HK-2 (cell line): ENCODE data around the gene FAM156A.
"Not testable (repeated sequence)": the region's sequence is repeated elsewhere in the genome, so short reads cannot be mapped to it uniquely, and the experiment has no call there.

ENCODE experiments used
- DNase-seq: peaks from one replicate; pipeline ENCODE4 v3.0.0-alpha.2; 2018; ENCODE audit not compliant: unreplicated experiment

Gene FAM156A

DNA sequence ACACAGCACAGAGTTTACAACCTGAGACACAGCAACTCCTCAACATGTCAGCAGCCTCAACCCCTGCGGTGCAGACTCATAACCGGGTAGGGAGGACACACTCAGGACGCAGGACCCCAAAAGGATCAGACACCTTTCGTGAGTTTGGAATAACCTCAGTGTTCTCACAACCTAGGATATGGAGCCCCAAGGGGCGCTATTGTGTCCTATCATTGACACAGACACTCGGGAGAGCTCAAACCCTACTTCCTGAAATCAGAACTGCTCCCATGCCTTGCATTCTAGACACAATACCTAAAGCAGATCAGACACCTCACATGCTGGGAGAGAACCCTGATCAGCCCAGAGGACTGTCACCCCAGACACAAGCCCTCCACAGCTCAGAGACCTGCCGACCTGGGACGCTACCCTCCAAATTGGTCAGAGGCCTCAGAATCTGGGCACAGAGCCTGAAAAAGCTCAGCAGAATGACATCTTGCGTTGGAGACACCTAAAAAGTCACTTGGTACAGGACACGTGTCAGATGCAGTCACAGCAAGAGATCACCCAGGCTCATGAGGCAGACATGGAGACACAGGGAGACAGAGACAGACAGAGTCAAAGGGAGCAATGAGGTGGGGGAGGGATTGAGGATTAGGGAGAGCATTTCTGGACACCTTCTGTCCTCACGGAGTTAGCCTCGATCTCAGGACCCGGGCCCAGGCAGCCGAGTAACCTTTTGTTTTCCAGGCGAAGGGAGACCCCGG lies 8.8 kb upstream of the FAM156A start:
- not testable (repeated sequence) for DNase-seq

DNA sequence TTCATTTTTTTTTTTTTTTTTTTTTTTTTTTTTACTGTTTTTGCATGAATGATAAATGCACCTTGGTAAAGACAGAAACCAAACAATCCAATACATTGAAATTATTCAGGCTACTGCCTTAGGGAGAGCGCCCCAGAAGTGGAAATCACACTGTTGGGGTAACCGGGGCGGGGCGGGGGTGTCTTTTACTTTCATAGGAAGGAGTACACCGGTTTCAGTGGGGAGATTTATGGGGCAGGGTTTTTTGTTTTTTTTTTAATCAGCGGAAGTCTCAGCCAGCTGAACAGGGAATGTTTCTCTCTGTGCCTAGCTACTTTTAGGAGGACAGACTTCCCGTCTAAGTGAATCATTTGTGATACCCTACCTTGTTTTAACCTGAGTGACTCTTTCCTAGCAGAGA lies 643 bp upstream of the FAM156A start:
- not testable (repeated sequence) for DNase-seq

DNA sequence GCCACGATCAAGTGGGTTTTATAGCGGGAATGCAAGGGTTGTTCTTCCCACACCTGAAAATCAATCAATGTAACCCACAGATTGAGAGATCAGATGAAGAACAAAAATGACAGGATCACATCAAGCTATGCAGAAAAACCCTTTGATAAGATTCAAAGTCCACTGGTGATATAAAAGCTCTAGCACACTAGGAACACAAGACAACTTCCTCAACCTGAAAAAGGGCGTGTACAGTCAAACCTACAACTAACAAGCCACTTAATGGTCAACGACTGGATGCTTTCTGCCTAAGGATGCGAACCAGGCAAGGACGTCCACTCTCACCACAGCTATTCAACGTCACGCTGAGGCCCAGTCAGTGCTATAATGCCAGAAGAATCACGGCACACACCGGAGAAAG lies 8.4 kb downstream of the FAM156A start:
- DNase-seq: not testable (repeated sequence)

DNA sequence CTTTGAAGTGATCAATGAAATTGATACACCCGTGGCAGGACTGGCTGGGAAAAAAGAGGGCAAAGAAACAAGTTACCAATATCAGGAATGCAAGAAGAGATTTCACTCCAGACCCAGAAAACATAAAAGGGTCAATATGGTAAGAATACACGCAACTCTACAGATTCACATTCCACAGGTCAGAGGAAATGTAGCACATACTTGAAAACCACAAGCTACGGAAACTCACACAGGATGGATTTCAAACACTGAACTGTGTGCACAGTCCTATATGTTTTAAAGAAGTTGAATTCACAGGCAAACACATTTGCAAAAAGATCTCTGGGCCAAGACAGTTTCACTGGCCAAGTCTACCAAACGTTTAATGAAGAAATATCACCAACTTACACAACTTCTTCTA lies 9.0 kb downstream of the FAM156A start:
- DNase-seq: not testable (repeated sequence)

DNA sequence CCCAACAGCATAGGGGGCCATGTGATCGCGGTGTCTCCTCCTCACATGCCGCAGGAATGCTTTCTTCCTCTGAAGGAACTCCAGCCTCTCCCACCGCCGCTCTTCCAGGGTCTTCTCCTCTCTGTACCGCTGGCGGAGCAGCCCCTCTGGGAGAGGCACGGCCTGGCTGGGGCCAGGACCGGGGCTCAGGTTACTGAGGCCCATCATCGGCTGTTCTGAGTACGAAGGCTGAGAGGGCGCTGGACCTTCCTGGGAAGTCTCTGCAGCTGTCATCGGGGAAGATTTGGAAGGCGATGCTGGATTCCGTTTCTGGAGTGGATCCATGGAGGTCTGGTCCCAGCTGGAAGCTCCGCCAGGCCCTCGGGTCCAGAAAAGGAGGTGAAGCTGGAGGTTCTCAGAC lies 10.1 kb downstream of the FAM156A start:
- not testable (repeated sequence) for DNase-seq

DNA sequence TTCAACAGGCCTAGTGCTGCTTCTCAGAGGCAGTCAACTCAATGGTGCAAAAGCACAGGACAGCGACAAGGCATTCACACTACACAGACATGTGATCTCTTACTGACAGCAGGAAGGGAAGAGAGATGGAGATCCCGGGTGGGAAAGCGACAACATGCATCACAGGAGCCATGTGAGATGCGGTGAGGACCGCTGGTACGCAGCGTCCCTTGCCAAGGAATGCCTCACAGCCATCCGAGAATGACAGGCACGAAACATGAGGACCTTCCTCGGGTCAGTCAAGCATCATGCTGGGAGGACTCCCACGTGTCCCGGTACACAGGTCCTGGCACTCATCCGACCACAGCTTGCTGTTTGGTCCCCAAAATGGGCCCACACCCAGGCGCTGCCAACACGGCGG lies 10.8 kb downstream of the FAM156A start:
- DNase-seq: not testable (repeated sequence)

DNA sequence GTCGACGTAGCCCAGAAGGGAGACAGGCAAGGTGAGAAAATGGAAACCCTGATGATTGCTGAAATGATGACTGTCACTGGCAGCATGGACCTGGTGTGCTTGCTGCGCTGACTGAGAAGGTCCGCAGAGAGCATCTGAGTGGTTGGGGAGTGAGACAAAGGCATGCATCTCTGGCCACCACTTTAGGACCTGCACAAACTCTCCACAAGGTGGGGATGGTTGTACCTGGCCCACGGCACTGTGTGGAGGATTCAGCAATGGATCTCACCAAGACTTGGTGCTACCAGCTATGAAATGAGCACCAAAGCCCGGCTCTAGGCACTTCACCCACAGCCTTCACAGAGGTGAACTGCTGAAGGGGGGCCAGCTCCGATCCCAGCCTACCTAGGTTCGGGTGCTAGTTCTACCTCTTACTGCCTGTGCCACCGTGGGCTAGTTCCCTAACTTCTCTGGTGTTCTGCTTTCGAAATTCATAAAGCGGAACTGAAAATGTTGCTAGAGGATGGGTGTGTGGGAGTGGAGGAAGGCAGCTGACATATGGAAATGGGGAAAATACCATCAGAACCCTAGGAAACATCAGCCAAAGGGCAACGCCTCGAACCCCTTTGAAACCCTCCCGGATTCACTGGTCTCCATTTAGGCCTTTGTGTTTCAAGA lies 12.4 kb downstream of the FAM156A start:
- not testable (repeated sequence) for DNase-seq

DNA sequence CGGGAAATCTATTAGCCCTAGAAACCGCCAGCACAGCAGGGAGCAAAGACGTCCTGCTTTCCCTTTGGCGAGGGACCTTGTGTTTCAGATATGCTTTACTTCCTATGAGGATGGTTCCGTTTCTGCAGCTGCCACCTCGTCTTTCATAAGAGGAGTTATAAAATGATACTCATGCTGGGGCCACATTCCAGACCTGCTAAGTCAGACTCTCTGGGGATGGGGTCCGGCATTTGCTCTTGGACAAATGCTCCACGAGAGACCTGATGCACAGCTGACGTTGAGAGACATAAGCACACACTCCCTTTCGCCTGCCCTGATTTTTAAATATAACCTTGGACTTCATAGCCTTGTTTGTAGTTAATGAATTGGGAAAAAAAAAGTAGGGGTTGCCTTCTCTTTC lies 16.6 kb downstream of the FAM156A start:
- not testable (repeated sequence) for DNase-seq

DNA sequence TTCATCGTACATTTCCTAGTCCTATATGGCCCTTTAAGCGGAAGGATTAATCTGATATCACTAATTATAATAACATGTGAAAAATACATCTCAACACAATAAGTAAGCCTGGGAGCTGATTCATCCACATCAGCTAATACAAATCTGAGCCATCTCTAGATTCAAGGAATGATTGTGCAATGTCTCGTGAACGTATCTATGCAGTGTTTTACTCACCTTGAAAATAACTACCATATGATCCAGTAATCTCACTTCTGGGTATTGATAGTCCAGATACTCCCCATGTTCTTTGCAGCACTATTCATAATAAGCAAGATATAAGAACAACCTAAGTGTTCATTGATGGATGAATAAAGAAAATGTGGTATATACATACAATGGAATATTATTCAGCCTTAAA lies 17.6 kb downstream of the FAM156A start:
- DNase-seq: not testable (repeated sequence)

DNA sequence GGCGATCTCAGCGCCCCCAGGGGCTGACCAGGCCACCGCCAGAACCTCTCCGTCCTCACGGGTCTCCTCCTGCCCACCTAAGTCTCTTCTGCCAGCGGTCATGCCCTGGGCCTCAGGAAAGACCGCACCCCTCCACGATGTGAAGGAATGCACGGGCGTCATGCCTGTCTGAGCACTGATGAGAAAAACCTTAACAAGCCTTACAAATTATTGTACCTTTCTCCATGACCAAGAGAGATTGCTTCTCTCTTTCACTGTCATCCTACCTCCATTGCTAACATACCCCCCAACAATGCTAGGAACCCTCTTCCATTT lies 22.9 kb downstream of the FAM156A start:
- not testable (repeated sequence) for DNase-seq

DNA sequence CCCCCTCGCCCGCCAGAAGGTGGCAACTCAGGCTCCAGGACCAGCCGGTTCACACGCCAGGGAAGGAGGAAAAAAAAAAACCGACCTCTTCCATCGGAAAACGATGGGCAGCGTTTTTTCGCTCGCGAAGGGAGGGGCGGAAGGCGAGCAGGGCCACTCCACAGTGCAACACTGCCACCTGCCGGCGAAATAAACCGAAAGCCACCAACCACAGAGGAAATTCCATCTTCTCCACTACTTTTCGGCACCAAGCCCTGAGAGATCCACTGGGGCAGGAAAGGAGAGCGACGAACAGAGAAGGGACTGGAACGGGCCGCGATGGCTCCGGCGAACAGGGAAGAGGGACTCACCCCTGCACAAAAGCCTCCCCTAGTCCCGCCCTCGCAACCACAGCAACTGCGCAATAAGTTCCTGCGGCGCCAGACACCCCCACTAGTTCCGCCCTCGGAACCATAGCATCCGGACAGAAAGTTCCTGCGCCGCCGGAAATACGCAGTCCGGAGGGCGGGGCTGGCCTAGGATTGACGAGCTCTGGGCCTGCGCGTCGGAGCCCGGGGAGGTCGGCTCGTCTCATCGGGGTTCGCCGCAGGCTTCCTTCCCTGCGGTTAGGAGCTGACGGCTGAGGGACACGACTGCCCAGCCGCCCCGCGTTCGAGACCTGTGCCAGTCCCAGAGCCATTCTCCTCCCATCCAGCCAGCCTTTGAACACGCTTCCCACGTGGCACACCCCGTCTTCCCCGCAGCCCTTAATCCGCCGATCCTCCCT lies 23.4 kb downstream of the FAM156A start:
- DNase-seq: peak; percentile 90

DNA sequence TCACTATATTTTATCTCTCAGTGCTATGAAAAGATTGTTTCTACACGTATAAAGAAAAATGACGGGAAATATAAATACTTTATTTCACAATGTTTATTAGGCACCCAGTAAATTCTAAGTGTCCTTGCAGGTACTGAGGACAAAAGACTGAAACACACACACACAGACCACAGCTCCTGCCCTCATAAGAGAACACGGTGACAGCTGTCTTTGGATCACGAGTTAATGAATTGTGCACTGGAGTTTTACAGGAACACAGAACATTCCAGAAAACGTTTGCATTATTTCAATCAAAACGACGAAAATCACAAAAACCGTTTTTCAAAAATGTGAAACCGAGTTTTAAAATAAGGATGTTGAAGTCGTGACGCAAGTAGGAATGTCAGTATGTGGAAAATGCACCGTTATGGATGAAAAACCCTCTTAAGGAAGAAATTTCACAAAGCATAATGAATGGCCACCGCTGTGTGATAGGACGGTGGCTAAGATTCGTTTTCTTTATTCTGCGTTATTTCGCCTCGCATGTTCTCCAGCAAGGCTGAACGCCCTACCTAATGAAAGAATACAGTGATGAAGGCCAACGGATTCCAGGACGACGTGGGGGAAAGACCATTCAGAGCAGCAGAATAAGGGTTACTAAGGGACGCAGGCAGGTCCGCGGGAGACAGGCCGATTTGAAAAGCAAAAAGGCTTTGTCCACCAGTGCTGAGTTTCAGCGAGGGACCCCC lies 24.2 kb downstream of the FAM156A start:
- DNase-seq: no peak

DNA sequence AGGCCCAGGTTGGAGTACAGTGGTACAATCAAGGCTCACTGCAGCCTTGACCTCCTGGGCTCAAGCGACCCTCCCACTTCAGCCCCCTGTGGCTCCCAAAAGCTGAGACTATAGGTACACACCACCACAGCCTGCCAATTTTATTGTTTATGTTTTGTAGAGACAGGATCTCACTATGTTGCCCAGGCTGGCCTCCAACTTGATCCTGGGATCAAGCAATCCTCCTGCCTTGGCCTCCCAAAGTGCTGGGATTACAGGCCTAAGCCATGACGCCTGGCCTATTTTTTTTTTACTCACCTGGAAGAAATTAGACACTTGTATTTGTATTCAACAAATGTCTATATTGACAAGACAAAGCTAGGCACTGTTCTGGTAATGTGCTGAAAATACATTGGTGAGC lies 25.1 kb downstream of the FAM156A start:
- DNase-seq: no peak

DNA sequence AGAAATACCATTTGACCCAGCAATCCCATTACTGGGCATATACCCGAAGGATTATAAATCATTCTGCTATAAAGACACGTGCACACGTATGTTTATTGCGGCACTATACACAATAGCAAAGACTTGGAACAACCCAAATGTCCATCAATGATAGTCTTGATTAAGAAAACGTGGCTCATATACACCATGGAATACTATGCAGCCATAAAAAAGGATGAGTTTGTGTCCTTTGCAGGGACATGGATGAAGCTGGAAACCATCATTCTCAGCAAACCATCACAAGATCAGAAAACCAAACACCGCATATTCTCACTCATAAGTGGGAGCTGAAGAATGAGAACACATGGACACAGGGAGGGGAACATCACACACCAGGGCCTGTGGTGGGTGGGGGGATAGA lies 28.1 kb downstream of the FAM156A start:
- DNase-seq: not testable (repeated sequence)

DNA sequence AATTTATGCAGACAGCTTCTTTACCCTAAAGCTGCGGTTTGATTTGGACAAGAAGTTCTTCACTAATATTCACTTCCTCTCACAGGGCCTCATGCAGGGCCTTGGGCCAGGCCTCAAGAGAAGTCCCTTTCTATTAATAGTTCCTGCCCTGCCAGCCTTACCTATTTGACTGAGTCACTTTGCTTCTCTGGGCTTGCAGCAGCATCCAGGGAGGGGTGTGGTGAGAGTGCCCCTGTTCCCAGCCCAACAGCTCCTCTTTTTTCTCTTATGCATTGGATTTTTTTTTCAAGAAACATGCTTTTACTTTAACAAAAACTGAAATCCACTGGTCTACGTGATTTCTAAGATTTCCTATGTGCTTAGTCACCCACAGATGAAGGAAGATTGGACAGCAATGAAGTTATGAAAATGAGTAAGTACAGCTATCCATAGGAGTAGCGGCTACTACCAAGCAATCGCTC lies 34.5 kb downstream of the FAM156A start:
- DNase-seq: peak; percentile 36

DNA sequence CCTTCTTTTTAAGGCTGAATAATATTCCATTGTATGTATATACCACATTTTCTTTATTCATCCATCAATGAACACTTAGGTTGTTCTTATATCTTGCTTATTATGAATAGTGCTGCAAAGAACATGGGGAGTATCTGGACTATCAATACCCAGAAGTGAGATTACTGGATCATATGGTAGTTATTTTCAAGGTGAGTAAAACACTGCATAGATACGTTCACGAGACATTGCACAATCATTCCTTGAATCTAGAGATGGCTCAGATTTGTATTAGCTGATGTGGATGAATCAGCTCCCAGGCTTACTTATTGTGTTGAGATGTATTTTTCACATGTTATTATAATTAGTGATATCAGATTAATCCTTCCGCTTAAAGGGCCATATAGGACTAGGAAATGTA lies 43.6 kb downstream of the FAM156A start:
- not testable (repeated sequence) for DNase-seq

DNA sequence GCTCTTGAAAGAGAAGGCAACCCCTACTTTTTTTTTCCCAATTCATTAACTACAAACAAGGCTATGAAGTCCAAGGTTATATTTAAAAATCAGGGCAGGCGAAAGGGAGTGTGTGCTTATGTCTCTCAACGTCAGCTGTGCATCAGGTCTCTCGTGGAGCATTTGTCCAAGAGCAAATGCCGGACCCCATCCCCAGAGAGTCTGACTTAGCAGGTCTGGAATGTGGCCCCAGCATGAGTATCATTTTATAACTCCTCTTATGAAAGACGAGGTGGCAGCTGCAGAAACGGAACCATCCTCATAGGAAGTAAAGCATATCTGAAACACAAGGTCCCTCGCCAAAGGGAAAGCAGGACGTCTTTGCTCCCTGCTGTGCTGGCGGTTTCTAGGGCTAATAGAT lies 44.6 kb downstream of the FAM156A start:
- DNase-seq: not testable (repeated sequence)

DNA sequence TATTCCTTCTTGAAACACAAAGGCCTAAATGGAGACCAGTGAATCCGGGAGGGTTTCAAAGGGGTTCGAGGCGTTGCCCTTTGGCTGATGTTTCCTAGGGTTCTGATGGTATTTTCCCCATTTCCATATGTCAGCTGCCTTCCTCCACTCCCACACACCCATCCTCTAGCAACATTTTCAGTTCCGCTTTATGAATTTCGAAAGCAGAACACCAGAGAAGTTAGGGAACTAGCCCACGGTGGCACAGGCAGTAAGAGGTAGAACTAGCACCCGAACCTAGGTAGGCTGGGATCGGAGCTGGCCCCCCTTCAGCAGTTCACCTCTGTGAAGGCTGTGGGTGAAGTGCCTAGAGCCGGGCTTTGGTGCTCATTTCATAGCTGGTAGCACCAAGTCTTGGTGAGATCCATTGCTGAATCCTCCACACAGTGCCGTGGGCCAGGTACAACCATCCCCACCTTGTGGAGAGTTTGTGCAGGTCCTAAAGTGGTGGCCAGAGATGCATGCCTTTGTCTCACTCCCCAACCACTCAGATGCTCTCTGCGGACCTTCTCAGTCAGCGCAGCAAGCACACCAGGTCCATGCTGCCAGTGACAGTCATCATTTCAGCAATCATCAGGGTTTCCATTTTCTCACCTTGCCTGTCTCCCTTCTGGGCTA lies 48.9 kb downstream of the FAM156A start:
- not testable (repeated sequence) for DNase-seq

DNA sequence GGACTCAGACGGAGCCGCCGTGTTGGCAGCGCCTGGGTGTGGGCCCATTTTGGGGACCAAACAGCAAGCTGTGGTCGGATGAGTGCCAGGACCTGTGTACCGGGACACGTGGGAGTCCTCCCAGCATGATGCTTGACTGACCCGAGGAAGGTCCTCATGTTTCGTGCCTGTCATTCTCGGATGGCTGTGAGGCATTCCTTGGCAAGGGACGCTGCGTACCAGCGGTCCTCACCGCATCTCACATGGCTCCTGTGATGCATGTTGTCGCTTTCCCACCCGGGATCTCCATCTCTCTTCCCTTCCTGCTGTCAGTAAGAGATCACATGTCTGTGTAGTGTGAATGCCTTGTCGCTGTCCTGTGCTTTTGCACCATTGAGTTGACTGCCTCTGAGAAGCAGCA lies 50.4 kb downstream of the FAM156A start:
- DNase-seq: not testable (repeated sequence)

DNA sequence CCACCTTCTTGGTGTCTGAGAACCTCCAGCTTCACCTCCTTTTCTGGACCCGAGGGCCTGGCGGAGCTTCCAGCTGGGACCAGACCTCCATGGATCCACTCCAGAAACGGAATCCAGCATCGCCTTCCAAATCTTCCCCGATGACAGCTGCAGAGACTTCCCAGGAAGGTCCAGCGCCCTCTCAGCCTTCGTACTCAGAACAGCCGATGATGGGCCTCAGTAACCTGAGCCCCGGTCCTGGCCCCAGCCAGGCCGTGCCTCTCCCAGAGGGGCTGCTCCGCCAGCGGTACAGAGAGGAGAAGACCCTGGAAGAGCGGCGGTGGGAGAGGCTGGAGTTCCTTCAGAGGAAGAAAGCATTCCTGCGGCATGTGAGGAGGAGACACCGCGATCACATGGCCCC lies 51.2 kb downstream of the FAM156A start:
- DNase-seq: not testable (repeated sequence)

DNA sequence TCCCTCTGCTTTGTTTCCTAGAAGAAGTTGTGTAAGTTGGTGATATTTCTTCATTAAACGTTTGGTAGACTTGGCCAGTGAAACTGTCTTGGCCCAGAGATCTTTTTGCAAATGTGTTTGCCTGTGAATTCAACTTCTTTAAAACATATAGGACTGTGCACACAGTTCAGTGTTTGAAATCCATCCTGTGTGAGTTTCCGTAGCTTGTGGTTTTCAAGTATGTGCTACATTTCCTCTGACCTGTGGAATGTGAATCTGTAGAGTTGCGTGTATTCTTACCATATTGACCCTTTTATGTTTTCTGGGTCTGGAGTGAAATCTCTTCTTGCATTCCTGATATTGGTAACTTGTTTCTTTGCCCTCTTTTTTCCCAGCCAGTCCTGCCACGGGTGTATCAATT lies 52.2 kb downstream of the FAM156A start:
- DNase-seq: not testable (repeated sequence)
